Prostate gland (tissue), 2 donors: ENCODE measurements around the gene CCDC12.

Experiments used
- POLR2A ChIP-seq: fragments of 450-650 bp; IDR thresholded peaks from one replicate; pipeline ENCODE4 v1.6.1; 2016; ENCODE audit warnings: antibody characterized with exemption, mild to moderate bottlenecking
- TF ChIP-seq, protein P1 (sequence below), 4 experiments: fragments of 200-600 bp in 2 of 4; fragments of 450-650 bp in 2 of 4; sonication (generic) in 2 of 4; IDR thresholded peaks; 1 replicate in 3 of 4; 2 replicates in 1 of 4; pipeline ENCODE4 v1.5.1; 2016 to 2019; ENCODE audit warnings: antibody characterized with exemption in 4 of 4, mild to moderate bottlenecking in 2 of 4, moderate library complexity in 2 of 4

- no peak for TF ChIP-seq POLR2A
- TF ChIP-seq, protein P1, sequence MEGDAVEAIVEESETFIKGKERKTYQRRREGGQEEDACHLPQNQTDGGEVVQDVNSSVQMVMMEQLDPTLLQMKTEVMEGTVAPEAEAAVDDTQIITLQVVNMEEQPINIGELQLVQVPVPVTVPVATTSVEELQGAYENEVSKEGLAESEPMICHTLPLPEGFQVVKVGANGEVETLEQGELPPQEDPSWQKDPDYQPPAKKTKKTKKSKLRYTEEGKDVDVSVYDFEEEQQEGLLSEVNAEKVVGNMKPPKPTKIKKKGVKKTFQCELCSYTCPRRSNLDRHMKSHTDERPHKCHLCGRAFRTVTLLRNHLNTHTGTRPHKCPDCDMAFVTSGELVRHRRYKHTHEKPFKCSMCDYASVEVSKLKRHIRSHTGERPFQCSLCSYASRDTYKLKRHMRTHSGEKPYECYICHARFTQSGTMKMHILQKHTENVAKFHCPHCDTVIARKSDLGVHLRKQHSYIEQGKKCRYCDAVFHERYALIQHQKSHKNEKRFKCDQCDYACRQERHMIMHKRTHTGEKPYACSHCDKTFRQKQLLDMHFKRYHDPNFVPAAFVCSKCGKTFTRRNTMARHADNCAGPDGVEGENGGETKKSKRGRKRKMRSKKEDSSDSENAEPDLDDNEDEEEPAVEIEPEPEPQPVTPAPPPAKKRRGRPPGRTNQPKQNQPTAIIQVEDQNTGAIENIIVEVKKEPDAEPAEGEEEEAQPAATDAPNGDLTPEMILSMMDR (IDR thresholded peaks at IDR 0.05) = no peak
These were observed 59.3 kb downstream of the CCDC12 start for GRCh38 chr3:46917257-46917656.
